Esophagus muscularis mucosa (tissue), 4 donors: ENCODE results near the gene KCNB1.

Experiments
- CTCF ChIP-seq, 3 experiments: fragments of 200-600 bp in 2 of 3; fragments of 450-650 bp in 1 of 3; sonication (generic) in 2 of 3; IDR thresholded peaks; one replicate each; pipeline ENCODE4 v1.5.1; 2017 to 2019; ENCODE audit warnings: antibody characterized with exemption in 3 of 3, mild to moderate bottlenecking in 2 of 3, moderate library complexity in 1 of 3
- EP300 ChIP-seq: sonication (generic); formaldehyde crosslinking; IDR thresholded peaks from one replicate; pipeline ENCODE4 v1.6.1; 2017; ENCODE audit warnings: antibody characterized with exemption
- POLR2A ChIP-seq: fragments of 450-650 bp; IDR thresholded peaks from one replicate; pipeline ENCODE4 v1.6.1; 2017; ENCODE audit warnings: antibody characterized with exemption, moderate library complexity, mild to moderate bottlenecking, low read depth
- POLR2AphosphoS5 ChIP-seq, 2 donors: sonication (generic); formaldehyde crosslinking; IDR thresholded peaks; one replicate each; pipeline ENCODE4 v1.6.1; 2017; ENCODE audit warnings: antibody characterized with exemption in 2 of 2

DNA sequence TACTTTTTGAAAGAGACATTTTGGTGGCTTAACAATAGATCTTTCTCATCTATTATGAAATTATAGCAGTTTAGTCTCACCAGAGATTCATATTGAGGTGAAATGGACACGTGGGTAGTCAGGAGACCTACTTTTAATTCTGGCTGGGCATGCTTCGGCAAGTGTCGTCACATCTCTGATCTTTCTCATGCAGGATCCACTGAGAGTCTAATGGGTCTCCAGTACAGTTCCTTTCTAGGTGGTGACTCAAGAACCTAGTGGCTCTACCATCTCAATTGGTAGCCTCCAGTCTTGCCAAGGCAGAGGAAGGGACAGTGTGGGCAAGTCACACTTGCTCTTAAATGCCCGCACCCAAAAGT lies 94.9 kb downstream of the KCNB1 start:
- TF ChIP-seq POLR2AphosphoS5 (IDR thresholded peaks at IDR 0.05) (no peak), CTCF (IDR thresholded peaks at IDR 0.05) (no peak), POLR2A (no peak), EP300 (no peak)
